ENCODE measurements around the gene NFATC2. TPM values are rescaled to one million over a fixed set of nuclear protein-coding genes. Genes with fewer than 3 reads are reported as not detected.

The NFATC2 gene
- total and polyA plus RNA-seq, 2 experiments from 2014 or later: 0.52 to 0.59 TPM

- H3F3A ChIP-seq (replicated peaks; ENCODE audit: low read depth): no peaks in the 10 kb centered on the region
- H3K36me3 ChIP-seq (ENCODE audit: insufficient read depth): no peaks in the 10 kb centered on the region
- no peaks in the 10 kb centered on the region for H3K79me2 ChIP-seq (replicated peaks; ENCODE audit: insufficient read depth)
- ATAC-seq (peak; percentile 54), DNase-seq (ENCODE audit: low spot score) (no peak)
- TF ChIP-seq ZNF114 (CRISPR knock-in tag; IDR thresholded peaks at IDR 0.05) (no peak), NANOG (IDR thresholded peaks at IDR 0.05; ENCODE audit: borderline replicate concordance) (no peak), EZH2 (IDR thresholded peaks at IDR 0.05; ENCODE audit: low read depth, unreplicated experiment) (no peak), CTCF (conservative IDR thresholded peaks at IDR 0.05; ENCODE audit: low read depth in 2 of 2) (peak in 1 of 2 experiments; percentile 38; a peak in 2 of 4 replicates), JUNB (IDR thresholded peaks at IDR 0.05; ENCODE audit: unreplicated experiment) (no peak)
- Mint-ChIP-seq H3K27ac (no peak overlapping the region), H3K4me1 (peaks cover 10% of the 10 kb centered on the region), H3K9me3 (no peaks in the 10 kb centered on the region), H3K36me3 (ENCODE audit: low read depth) (no peaks in the 10 kb centered on the region; the same call in 2 of the 3 replicates), H3K27me3 (ENCODE audit: insufficient read depth, low read depth, poor library complexity) (peaks cover 5% of the 10 kb centered on the region), H3K4me3 (no peak overlapping the region)
- no peak overlapping the region for H3K4me2 ChIP-seq
- no peaks in the 10 kb centered on the region for H3K4me1 ChIP-seq (ENCODE audit: insufficient read depth)
- no peaks in the 10 kb centered on the region for H3K9me2 ChIP-seq (ENCODE audit: insufficient read depth)
- no peak overlapping the region for H3K4me3 ChIP-seq
- H4K20me1 ChIP-seq (replicated peaks; ENCODE audit: insufficient read depth): no peaks in the 10 kb centered on the region
- H3K27ac ChIP-seq (ENCODE audit: low read depth): no peak overlapping the region
- H2AFZ ChIP-seq: no peak overlapping the region
- H3K27me3 ChIP-seq (ENCODE audit: insufficient read depth): no peaks in the 10 kb centered on the region
Observed at GRCh38 chr20:51451484-51451883, 91.0 kb downstream of the NFATC2 start.

- Mint-ChIP-seq H3K27me3 (ENCODE audit: insufficient read depth, low read depth, poor library complexity) (peaks cover 5% of the 10 kb centered on the region), H3K4me1 (peaks cover 10% of the 10 kb centered on the region), H3K4me3 (no peak overlapping the region), H3K9me3 (no peaks in the 10 kb centered on the region), H3K27ac (no peak overlapping the region), H3K36me3 (ENCODE audit: low read depth) (no peaks in the 10 kb centered on the region; the same call in 2 of the 3 replicates)
- Histone ChIP-seq H3K4me1 (ENCODE audit: insufficient read depth) (no peaks in the 10 kb centered on the region), H3K27ac (ENCODE audit: low read depth) (no peak overlapping the region), H3K4me2 (no peak overlapping the region), H2AFZ (no peak overlapping the region), H3K79me2 (replicated peaks; ENCODE audit: insufficient read depth) (no peaks in the 10 kb centered on the region), H3F3A (replicated peaks; ENCODE audit: low read depth) (no peaks in the 10 kb centered on the region), H3K27me3 (ENCODE audit: insufficient read depth) (no peaks in the 10 kb centered on the region), H3K36me3 (ENCODE audit: insufficient read depth) (no peaks in the 10 kb centered on the region), H3K4me3 (no peak overlapping the region), H3K9me2 (ENCODE audit: insufficient read depth) (no peaks in the 10 kb centered on the region), H4K20me1 (replicated peaks; ENCODE audit: insufficient read depth) (no peaks in the 10 kb centered on the region)
- ATAC-seq (no peak), DNase-seq (ENCODE audit: low spot score) (no peak)
- TF ChIP-seq EZH2 (IDR thresholded peaks at IDR 0.05; ENCODE audit: low read depth, unreplicated experiment): no peak
- TF ChIP-seq ZNF114 (CRISPR knock-in tag; IDR thresholded peaks at IDR 0.05): no peak
- TF ChIP-seq ETS1 (IDR thresholded peaks at IDR 0.05): no peak
- TF ChIP-seq CTCF (conservative IDR thresholded peaks at IDR 0.05; ENCODE audit: low read depth in 2 of 2): no peak
- no peak for TF ChIP-seq REST (IDR thresholded peaks at IDR 0.05; ENCODE audit: unreplicated experiment)
- TF ChIP-seq NANOG (IDR thresholded peaks at IDR 0.05; ENCODE audit: borderline replicate concordance): no peak
- no peak for TF ChIP-seq EZH2phosphoT487 (IDR thresholded peaks at IDR 0.05; ENCODE audit: unreplicated experiment)
- TF ChIP-seq STAT1 (IDR thresholded peaks at IDR 0.05; ENCODE audit: unreplicated experiment): no peak
- TF ChIP-seq POLR2AphosphoS5 (IDR thresholded peaks at IDR 0.05; ENCODE audit: low read depth): no peak
Observed at GRCh38 chr20:51450984-51451383, 91.5 kb downstream of the NFATC2 start.
